22Rv1 (cell line): ENCODE measurements around the gene CLIP1.
A peak's percentile ranks its signal among the peaks of the same experiment; 100 is the strongest.
"Not testable (repeated sequence)": the region's sequence is repeated elsewhere in the genome, so short reads cannot be mapped to it uniquely, and the experiment has no call there.

Experiments used
- H3K27ac ChIP-seq: fragments of 450-650 bp; 2 replicates; pipeline ENCODE4 v1.5.1; 2017
- CTCF ChIP-seq: fragments of 450-650 bp; IDR thresholded peaks from 2 replicates; pipeline ENCODE4 v1.5.1; 2017; ENCODE audit warnings: mild to moderate bottlenecking
- ZFX ChIP-seq: fragments of 450-650 bp; IDR thresholded peaks from 2 replicates; pipeline ENCODE4 v1.6.1; 2017; ENCODE audit warnings: antibody characterized with exemption, borderline replicate concordance

The CLIP1 gene

GRCh38 chr12:122275459-122275858 is 147.0 kb downstream of the CLIP1 start:
- no peak for TF ChIP-seq ZFX
- no peak for TF ChIP-seq CTCF
- H3K27ac ChIP-seq = no peak overlapping the region

- H3K27ac ChIP-seq = peak within 1 kb of the TSS; percentile 96
- TF ChIP-seq CTCF = no peak
- no peak for TF ChIP-seq ZFX
These were observed 156.1 kb downstream of the CLIP1 start, which contains the start of gene VPS33A for GRCh38 chr12:122266230-122266901. Gene VPS33A (minus strand): TSS chr12:122266494. CDS start chr12:122266408, 86 bp downstream.

GRCh38 chr12:122265886-122266229 is 156.6 kb downstream of the CLIP1 start:
- peak overlapping the region; percentile 96 for H3K27ac ChIP-seq
- no peak for TF ChIP-seq ZFX
- no peak for TF ChIP-seq CTCF

- peak overlapping the region; percentile 96 for H3K27ac ChIP-seq
- TF ChIP-seq ZFX (no peak), CTCF (no peak)
These were observed 157.0 kb downstream of the CLIP1 start for GRCh38 chr12:122265476-122265875.

GRCh38 chr12:122260735-122261134 is 161.7 kb downstream of the CLIP1 start:
- not testable (repeated sequence) for H3K27ac ChIP-seq

GRCh38 chr12:122258939-122259338 is 163.5 kb downstream of the CLIP1 start:
- not testable (repeated sequence) for H3K27ac ChIP-seq

- H3K27ac ChIP-seq = not testable (repeated sequence)
These were observed 164.0 kb downstream of the CLIP1 start for GRCh38 chr12:122258462-122258861.

GRCh38 chr12:122250536-122250935 is 171.9 kb downstream of the CLIP1 start:
- TF ChIP-seq ZFX (no peak), CTCF (no peak)
- no peak overlapping the region for H3K27ac ChIP-seq

GRCh38 chr12:122250047-122250446 is 172.4 kb downstream of the CLIP1 start:
- no peak overlapping the region for H3K27ac ChIP-seq
- no peak for TF ChIP-seq CTCF
- TF ChIP-seq ZFX = no peak
